A673 (cell line): Measurements from ENCODE around the gene ERFL. TPM values are rescaled to one million over a fixed set of nuclear protein-coding genes. Genes with fewer than 3 reads are reported as not detected.
A peak's percentile ranks its signal among the peaks of the same experiment; 100 is the strongest.

Experiments used
- BruUV-seq: library from RNA; stranded (reverse); fragments of 400-500 nt; replicated peaks from 2 replicates; lab custom pipeline; 2021; lab: Mats Ljungman, UMichigan
- CTCF ChIA-PET: fragments of 300-600 bp; sonication (Branson Sonifier 250); formaldehyde crosslinking; loops from one replicate; lab custom pipeline; 2022; ENCODE audit warnings: antibody characterized with exemption; lab: Charles Lee
- POLR2A ChIA-PET: fragments of 300-600 bp; sonication (Branson Sonifier 250); formaldehyde crosslinking; loops from one replicate; lab custom pipeline; 2022; ENCODE audit warnings: antibody characterized with exemption; ENCODE audit not compliant: low non-redundant PET; lab: Charles Lee
- DNase-seq: peaks from one replicate; pipeline ENCODE4 v3.0.0-alpha.2; 2015; ENCODE audit warnings: low spot score
- H3K27ac ChIP-seq: fragments of 200-600 bp; sonication (generic); 2 replicates; pipeline ENCODE4 v1.5.1; 2016; ENCODE audit warnings: mixed run types, low read depth, mild to moderate bottlenecking, mixed read lengths, antibody characterized with exemption, low read length; ENCODE audit not compliant: poor library complexity, severe bottlenecking
- H3K27me3 ChIP-seq: fragments of 200-600 bp; sonication (generic); replicated peaks from 2 replicates; pipeline ENCODE4 v1.6.1; 2017; ENCODE audit warnings: mixed run types, low read depth, mild to moderate bottlenecking, mixed read lengths, antibody characterized with exemption, low read length; ENCODE audit not compliant: insufficient read depth, poor library complexity
- H3K36me3 ChIP-seq: fragments of 200-600 bp; sonication (generic); 2 replicates; pipeline ENCODE4 v1.6.1; 2016; ENCODE audit warnings: mixed run types, mild to moderate bottlenecking, mixed read lengths, antibody characterized with exemption, low read length; ENCODE audit not compliant: insufficient read depth, poor library complexity, severe bottlenecking
- H3K4me1 ChIP-seq: fragments of 200-600 bp; sonication (generic); 2 replicates; pipeline ENCODE4 v1.6.1; 2017; ENCODE audit warnings: mixed run types, mild to moderate bottlenecking, mixed read lengths, antibody characterized with exemption, low read length; ENCODE audit not compliant: insufficient read depth, poor library complexity, severe bottlenecking
- H3K4me3 ChIP-seq: fragments of 200-600 bp; sonication (generic); 2 replicates; pipeline ENCODE4 v1.5.1; 2016; ENCODE audit warnings: low read depth, mixed run types, mild to moderate bottlenecking, mixed read lengths, low read length; ENCODE audit not compliant: poor library complexity, severe bottlenecking
- H3K9me3 ChIP-seq: fragments of 200-600 bp; sonication (generic); 2 replicates; pipeline ENCODE4 v1.6.1; 2016; ENCODE audit warnings: mixed run types, low read depth, mild to moderate bottlenecking, mixed read lengths, antibody characterized with exemption, low read length; ENCODE audit not compliant: poor library complexity, severe bottlenecking
- CTCF ChIP-seq: fragments of 300-800, 200-600 bp; sonication (generic); conservative IDR thresholded peaks from 2 replicates; pipeline ENCODE4 v1.5.1; 2017; ENCODE audit warnings: low read depth, mild to moderate bottlenecking, antibody characterized with exemption, low read length, moderate library complexity, mixed read lengths
- EZH2 ChIP-seq: fragments of 200-600 bp; sonication (generic); IDR thresholded peaks from 2 replicates; pipeline ENCODE4 v1.6.1; 2017; ENCODE audit warnings: borderline replicate concordance, low read depth, mild to moderate bottlenecking, mixed read lengths, antibody characterized with exemption, low read length; ENCODE audit not compliant: poor library complexity, severe bottlenecking
- intact Hi-C: fragments of 100-400 bp; cut with micrococcal nuclease; formaldehyde crosslinking; loops from one replicate; pipeline ENCODE4 v1.10.0; 2022; ENCODE audit not compliant: unreplicated experiment
- total RNA-seq: library from RNA; stranded (reverse); gene quantifications from 2 replicates; pipeline ENCODE4 v1.2.3, GENCODE V29; 2021

The ERFL gene
- total RNA-seq, 1 experiment from 2014 or later = 0.95 TPM

GRCh38 chr19:41910992-41911888 is 17.0 kb downstream of the ERFL start:
- BruUV-seq = no TSS peak

DNA sequence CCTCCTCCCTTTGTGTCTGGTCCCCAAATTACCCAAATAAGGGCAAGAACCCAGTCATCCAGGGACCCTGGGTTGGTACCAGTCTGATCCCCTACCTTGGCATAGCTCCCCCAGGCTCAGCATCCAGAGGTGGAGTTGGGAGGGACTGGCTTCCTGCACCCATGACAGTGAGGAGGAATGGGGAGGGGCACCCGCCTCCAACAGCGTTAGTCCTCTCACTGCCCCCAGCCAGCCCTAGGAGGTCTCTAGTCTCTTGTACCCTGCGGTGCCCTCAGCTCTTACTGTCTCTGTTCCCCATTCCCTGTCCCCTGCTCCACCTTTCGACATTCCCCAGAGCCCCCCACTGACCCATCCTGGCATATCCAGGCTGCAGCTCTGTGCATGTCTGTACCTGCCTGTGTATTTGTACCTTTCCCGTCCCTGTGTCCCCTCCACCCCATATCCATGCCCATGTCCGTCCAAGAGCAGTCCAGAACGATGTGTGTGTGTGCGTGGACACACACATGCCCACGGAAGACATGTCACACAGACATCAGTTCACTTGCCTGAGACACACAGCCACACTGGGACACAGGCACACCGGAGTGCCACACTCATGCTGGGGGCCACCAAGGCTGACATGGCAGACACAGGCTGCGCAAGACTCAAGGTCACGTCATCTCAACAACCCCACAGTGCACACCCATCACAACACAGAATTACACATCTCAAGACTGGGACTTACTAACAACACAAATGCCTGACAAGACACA is 17.8 kb downstream of the ERFL start:
- intact Hi-C loops = no loop called here
- Histone ChIP-seq H3K9me3 (no peaks in the 10 kb centered on the region), H3K4me3 (no peak overlapping the region), H3K27ac (no peak overlapping the region), H3K4me1 (no peaks in the 10 kb centered on the region), H3K27me3 (peaks cover 33% of the 10 kb centered on the region), H3K36me3 (peaks cover 13% of the 10 kb centered on the region)
- TF ChIP-seq EZH2 = no peak
- TF ChIP-seq CTCF = no peak
- no peak for DNase-seq
- TSS peak; percentile 20 for BruUV-seq
- ChIA-PET CTCF (no interaction called here), POLR2A (no interaction called here)

More at GRCh38 chr19:41910992-41911888, 17.0 kb downstream of the ERFL start:
- ChIA-PET CTCF (no interaction called here), POLR2A (no interaction called here)
- Histone ChIP-seq H3K4me1 (no peaks in the 10 kb centered on the region), H3K36me3 (peaks cover 4% of the 10 kb centered on the region), H3K27ac (no peak overlapping the region), H3K9me3 (no peaks in the 10 kb centered on the region), H3K4me3 (no peak overlapping the region), H3K27me3 (peaks cover 41% of the 10 kb centered on the region)
- no peak for TF ChIP-seq EZH2
- no peak for TF ChIP-seq CTCF
- no peak for DNase-seq
- intact Hi-C loops = no loop called here

DNA sequence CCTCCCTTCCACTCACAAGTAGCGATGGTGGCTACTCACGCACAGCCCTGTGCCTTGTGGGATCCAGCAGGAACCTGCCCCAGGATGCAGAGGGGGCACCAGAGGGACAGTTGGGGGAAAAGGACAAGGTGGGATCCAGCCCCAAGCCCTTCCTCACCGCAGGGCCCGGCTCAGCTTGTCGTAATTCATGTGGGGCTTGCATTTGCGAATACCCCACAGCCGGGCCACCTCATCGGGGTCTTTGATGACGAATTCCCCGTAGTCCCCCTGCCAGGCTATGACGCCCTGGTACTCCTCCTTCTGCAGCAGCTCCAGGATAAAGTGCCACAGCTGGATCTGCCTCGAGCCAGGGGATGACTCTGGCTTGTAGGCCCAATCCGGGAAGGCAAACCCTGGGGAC is 18.5 kb downstream of the ERFL start:
- no peaks in the 10 kb centered on the region for H3K4me1 ChIP-seq
- H3K4me3 ChIP-seq = no peak overlapping the region
- H3K36me3 ChIP-seq = peaks cover 20% of the 10 kb centered on the region
- ChIA-PET POLR2A (no interaction called here), CTCF (no interaction called here)
- no TSS peak for BruUV-seq
- no peak for DNase-seq
- TF ChIP-seq CTCF (no peak), EZH2 (no peak)
- peaks cover 28% of the 10 kb centered on the region for H3K27me3 ChIP-seq
- no peaks in the 10 kb centered on the region for H3K9me3 ChIP-seq
- H3K27ac ChIP-seq = no peak overlapping the region
- intact Hi-C loops = no loop called here
